ENCODE measurements around the gene LHX4. TPM values are rescaled to one million over a fixed set of nuclear protein-coding genes. Genes with fewer than 3 reads are reported as not detected.

The LHX4 gene
- total and polyA plus RNA-seq, 2 of the 8 experiments (the other 6 are each of a cell fraction or from before 2014, with no cell fraction given): 0.85 to 4.9 TPM

- FAIRE-seq: no peak
- H3K9me3 ChIP-seq (ENCODE audit: insufficient read depth in 2 of 2, low read depth in 1 of 2, low read length in 1 of 2): no peaks in the 10 kb centered on the region
- no peak overlapping the region for H2BK120ac ChIP-seq (replicated peaks; ENCODE audit: low read depth, low read length)
- H3K23me2 ChIP-seq (ENCODE audit: low read depth, low read length): no peaks in the 10 kb centered on the region
- no peak overlapping the region for H3K14ac ChIP-seq (ENCODE audit: insufficient read length)
- no peaks in the 10 kb centered on the region for H3K4me1 ChIP-seq (replicated peaks in 1 of 4; ENCODE audit: control insufficient read depth in 3 of 4, insufficient read depth in 4 of 4, low read length in 3 of 4)
- no peak overlapping the region for H3K4ac ChIP-seq (replicated peaks; ENCODE audit: insufficient read length, low read depth, low read length)
- no peak overlapping the region; the same call in 1 of the 2 replicates for H4K8ac ChIP-seq (ENCODE audit: extremely low read depth, insufficient read depth, low read length)
- no peak overlapping the region for H3K23ac ChIP-seq (ENCODE audit: insufficient read length)
- H4K20me1 ChIP-seq (replicated peaks in 1 of 2; ENCODE audit: control insufficient read depth in 1 of 2, insufficient read depth in 2 of 2, low read length in 2 of 2): peaks cover 0 to 5% of the 10 kb centered on the region in 2 experiments
- no peaks in the 10 kb centered on the region; the same call in 1 of the 2 replicates for H3K79me1 ChIP-seq (ENCODE audit: low read depth, low read length)
- TF ChIP-seq SP2 (IDR thresholded peaks at IDR 0.05; ENCODE audit: low read length): no peak
- no peak for TF ChIP-seq CTBP2 (IDR thresholded peaks at IDR 0.05; ENCODE audit: borderline replicate concordance, insufficient read depth, insufficient read length, low read length)
- no peak for TF ChIP-seq RXRA (IDR thresholded peaks at IDR 0.05; ENCODE audit: insufficient read depth, low read depth, low read length)
- no peak for TF ChIP-seq HDAC6 (IDR thresholded peaks at IDR 0.05; ENCODE audit: low read depth, low read length)
- TF ChIP-seq SAP30 (IDR thresholded peaks at IDR 0.05; ENCODE audit: insufficient read depth, insufficient replicate concordance, low read length): no peak
- H3K56ac ChIP-seq (replicated peaks; ENCODE audit: insufficient read length, low read depth, low read length): no peak overlapping the region
- no peak overlapping the region for H2BK20ac ChIP-seq (ENCODE audit: low read length)
- peaks cover 4 to 25% (median 10%) of the 10 kb centered on the region in 4 experiments; a peak in 5 of 8 replicates for H3K36me3 ChIP-seq (ENCODE audit: control insufficient read depth in 2 of 4, insufficient read depth in 4 of 4, low read length in 3 of 4)
- H3K4me3 ChIP-seq (ENCODE audit: extremely low read depth in 1 of 4, insufficient read depth in 2 of 4, low read depth in 3 of 4, low read length in 4 of 4): no peak overlapping the region
- 90% methylated on average over 8 of the region's 8 CpGs; no CpG with 5 or more reads in 1 of the 2 experiments for WGBS, 2 experiments (ENCODE audit: extremely low coverage in 1 of 2, insufficient coverage in 1 of 2, insufficient read length in 1 of 2, insufficient replicate concordance in 2 of 2, low coverage in 1 of 2, low lambda C conversion rate in 2 of 2, missing lambda C conversion rate in 1 of 2)
- H2BK15ac ChIP-seq (ENCODE audit: low read length): no peak overlapping the region
- no peak overlapping the region for H2BK5ac ChIP-seq (ENCODE audit: low read depth, low read length)
- H4K5ac ChIP-seq (ENCODE audit: insufficient read length, low read depth, low read length): no peak overlapping the region
- H3K4me2 ChIP-seq (ENCODE audit: insufficient read depth in 1 of 2, low read depth in 2 of 2, low read length in 2 of 2): no peak overlapping the region
- no peak overlapping the region for H3K9ac ChIP-seq (replicated peaks in 1 of 4; ENCODE audit: extremely low read depth in 1 of 4, low read depth in 3 of 4, low read length in 3 of 4)
- DNase-seq (ENCODE audit: low read depth in 1 of 2, low spot score in 2 of 2): no peak
- H3K27me3 ChIP-seq (replicated peaks in 1 of 4; ENCODE audit: control insufficient read depth in 3 of 4, extremely low read depth in 1 of 4, insufficient read depth in 3 of 4, low read length in 3 of 4): no peaks in the 10 kb centered on the region
- no peak overlapping the region for H4K91ac ChIP-seq (replicated peaks; ENCODE audit: insufficient read length, low read length)
- POLR2A ChIA-PET (ENCODE audit: partially characterized antibody): interaction anchor here (0.6 to 2.1 kb wide), 6 partner anchors 9 to 313 kb away, joined by 3 to 10 read pairs (median 4); no protein-coding TSS in a partner anchor
- CTCF ChIA-PET (ENCODE audit: partially characterized antibody): interaction anchor here (0.6 to 13.5 kb wide), 35 partner anchors 10 to 314 kb away, joined by 3 to 307 read pairs (median 6); partner anchors contain the start of gene LHX4
- no peak overlapping the region for H3K18ac ChIP-seq (ENCODE audit: extremely low read depth, low read length)
- no peak overlapping the region for H2AK5ac ChIP-seq (ENCODE audit: low read depth, low read length)
- no peak overlapping the region for H2AFZ ChIP-seq (ENCODE audit: low read length)
- H3K79me2 ChIP-seq (ENCODE audit: control insufficient read depth in 1 of 2, insufficient read depth in 2 of 2, low read length in 2 of 2): no peaks in the 10 kb centered on the region
- H3K27ac ChIP-seq (ENCODE audit: low read depth, low read length): no peak overlapping the region
- no peak overlapping the region for H2BK12ac ChIP-seq (ENCODE audit: low read depth, low read length)
Observed at GRCh38 chr1:180188684-180189175, 41.3 kb upstream of the LHX4 start.

All from H1 (cell line).